LoVo (cell line): ENCODE data around the gene XRCC4.
"Not testable (repeated sequence)": the region's sequence is repeated elsewhere in the genome, so short reads cannot be mapped to it uniquely, and the experiment has no call there.

ENCODE experiments used
- DNase-seq: peaks from one replicate; pipeline ENCODE4 v3.0.0-alpha.2; 2016; ENCODE audit warnings: low spot score

Gene XRCC4

GRCh38 chr5:83118471-83118870, 41.1 kb downstream of the XRCC4 start:
- DNase-seq = peak; percentile 10

- no peak for DNase-seq
Measured at GRCh38 chr5:83118976-83119375, 41.6 kb downstream of the XRCC4 start.

DNA sequence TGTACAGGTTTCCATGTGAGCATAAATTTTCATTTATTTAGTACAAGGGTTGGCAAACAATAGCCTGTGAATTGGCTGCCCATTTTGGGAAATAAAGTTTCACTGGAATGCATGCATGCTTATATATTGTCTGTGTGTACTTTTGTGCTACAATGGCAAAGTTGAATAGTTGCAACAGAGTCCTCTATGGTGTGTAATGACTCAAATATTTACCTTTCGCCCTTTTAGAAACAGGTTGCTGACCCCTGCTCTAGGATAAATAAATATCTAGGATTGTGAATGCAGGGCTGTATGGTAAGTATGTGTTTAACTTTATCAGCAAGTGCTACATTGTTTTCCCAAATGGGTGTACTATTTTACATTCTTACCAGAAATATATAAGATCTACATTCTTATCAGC, 47.2 kb downstream of the XRCC4 start:
- no peak for DNase-seq

DNA sequence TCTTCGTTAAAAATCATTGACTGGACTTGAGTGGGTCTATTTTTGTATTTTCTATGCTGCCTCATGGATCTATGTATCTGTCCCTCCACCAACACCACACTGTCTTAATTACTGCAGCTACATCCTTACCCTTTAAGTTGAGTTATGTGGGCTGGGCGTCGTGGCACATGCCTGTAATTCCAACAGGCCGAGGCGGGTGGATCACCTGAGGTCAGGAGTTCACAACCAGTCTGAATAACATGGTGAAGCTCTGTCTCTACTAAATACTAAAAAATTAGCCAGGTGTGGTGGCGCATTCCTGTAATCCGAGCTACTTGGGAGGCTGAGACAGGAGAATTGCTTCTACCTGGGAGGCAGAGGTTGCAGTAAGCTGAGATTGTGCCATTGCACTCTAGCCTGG, 48.2 kb downstream of the XRCC4 start:
- DNase-seq = no peak

DNA sequence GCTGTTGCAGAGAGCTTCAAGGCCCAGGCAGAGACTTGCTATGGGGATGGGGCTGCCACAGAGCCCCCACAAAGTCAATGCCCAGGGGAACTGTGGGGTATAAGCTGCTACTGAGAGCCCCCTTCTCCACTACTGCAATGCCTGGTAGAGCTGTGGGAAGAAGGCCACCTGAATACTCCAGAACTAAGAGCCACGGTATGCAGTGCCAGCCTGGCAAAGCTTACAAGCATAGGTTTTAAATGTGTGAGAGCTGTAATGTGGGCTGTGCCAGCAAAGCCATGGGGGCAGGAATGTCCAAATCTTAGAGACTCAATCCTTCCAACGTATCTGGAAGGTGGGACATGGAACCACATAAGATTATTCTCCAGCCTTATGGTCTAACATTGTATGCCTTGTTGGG, 49.2 kb downstream of the XRCC4 start:
- DNase-seq = no peak

DNA sequence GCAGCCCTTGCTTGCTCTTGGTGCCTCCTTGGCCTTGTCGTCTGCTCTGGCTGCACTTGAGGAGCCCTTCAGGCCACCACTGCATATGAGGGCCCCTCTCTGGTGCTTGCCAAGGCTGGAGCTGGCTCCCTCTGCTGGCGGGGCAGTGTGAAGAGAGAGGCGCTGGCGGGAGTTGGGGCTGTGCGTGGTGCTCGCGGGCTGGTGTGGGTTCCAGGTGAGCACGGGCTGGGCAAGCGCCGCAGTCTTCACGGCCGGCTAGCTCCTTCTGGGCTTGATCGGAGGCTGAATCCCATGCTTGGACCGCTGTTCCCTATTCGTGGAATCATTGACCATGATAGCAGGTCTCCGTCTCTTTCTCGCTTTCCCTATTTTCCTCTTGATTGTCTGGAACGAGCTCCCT, 56.5 kb downstream of the XRCC4 start:
- no peak for DNase-seq

DNA sequence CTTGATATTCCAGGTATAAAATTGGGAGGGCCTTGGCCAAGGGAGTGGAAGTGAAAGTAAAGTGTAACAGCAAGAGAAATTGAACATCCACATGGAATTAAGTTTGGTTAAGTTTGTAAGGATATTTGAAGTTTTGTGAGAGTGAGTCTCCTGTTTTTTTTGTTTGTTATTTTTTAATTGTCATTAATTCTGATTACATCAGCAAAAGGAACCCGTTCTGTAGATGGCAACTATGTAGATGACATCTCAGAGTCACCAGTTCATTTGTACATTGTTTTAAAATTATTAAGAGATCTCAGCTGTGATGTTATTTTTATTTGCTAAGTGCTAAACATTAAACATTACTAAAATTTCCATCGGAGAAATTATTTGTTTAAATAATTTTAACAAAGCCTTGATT, 65.2 kb downstream of the XRCC4 start:
- DNase-seq = no peak

GRCh38 chr5:83145241-83145640, 67.9 kb downstream of the XRCC4 start:
- no peak for DNase-seq

- no peak for DNase-seq
Measured at GRCh38 chr5:83145882-83146331, 68.6 kb downstream of the XRCC4 start.

- no peak for DNase-seq
Measured at GRCh38 chr5:83146441-83146840, 69.1 kb downstream of the XRCC4 start.

GRCh38 chr5:83147593-83147992, 70.2 kb downstream of the XRCC4 start:
- no peak for DNase-seq

DNA sequence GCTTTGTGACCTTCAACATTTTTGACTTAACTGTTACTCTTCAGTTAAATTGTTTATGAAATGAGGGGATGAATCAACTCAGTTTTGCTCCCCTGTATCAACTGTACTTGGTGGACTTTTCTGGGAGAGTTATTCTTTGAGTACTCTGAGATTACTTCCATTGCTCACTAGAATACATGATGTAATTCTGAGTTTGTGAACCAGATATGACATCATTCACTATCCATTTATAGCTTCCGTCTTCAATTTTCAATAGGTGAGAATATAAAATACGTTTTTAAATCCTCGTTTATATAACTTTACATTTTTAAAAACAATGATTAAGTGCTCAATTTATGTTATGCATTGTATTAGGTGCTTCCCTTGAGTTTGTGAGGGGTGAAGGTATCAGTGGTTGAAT, 71.0 kb downstream of the XRCC4 start:
- DNase-seq = no peak

DNA sequence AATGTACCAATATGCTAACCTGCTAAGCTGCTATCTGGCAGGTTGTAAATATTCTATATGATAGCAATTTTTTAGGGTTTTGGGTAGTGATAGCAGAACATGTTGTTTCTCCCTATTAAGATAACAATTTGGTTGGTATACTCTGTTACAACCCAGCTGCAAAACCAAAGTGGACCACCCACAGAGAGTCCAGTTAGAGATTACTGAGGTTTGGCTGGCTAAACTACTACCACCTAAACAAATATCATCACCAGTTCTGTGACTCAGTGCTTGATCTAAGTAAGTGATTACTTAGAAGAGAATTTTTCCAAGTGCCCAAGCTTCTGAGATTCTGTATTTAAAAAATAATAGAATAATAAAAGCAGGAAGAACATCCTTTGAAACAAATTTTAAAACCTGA, 72.3 kb downstream of the XRCC4 start:
- no peak for DNase-seq

GRCh38 chr5:83151821-83152220, 74.5 kb downstream of the XRCC4 start:
- no peak for DNase-seq

DNA sequence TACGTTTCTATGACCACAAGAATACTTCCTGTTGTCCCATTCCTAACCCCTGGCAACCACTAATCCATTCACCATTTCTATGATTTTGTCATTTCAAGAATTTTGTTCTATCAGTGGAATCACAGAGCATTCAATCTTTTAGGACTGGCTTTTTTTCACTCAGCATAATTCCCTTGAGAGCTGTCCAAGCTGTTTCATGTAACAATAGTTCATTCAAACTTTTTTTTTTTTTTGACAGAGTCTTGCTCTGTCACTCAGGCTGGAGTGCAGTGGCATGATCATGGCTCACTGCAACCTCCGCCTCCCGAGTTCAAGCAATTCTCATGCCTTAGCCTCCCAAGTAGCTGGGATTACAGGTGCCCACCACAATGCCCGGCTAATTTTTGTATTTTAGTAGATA, 75.6 kb downstream of the XRCC4 start:
- DNase-seq = not testable (repeated sequence)

DNA sequence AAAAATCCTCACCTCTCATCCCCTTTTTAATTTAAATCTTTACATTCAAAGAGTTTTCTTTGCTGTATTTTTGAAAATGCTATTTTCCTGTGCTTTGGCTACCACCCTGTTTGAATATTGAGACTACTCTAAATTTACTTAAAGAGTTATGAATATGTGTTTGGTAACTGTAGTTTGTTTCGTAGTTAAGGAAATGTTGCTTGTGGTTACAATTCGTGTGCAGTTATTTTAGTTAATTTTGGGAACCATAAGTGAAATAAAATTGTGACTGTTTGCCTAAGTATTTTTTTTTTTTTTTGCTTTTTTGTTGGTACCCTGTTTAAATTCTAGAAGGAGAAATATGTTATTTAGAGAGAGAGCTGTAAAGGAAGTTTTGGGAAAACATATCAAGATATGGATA, 78.7 kb downstream of the XRCC4 start:
- no peak for DNase-seq

DNA sequence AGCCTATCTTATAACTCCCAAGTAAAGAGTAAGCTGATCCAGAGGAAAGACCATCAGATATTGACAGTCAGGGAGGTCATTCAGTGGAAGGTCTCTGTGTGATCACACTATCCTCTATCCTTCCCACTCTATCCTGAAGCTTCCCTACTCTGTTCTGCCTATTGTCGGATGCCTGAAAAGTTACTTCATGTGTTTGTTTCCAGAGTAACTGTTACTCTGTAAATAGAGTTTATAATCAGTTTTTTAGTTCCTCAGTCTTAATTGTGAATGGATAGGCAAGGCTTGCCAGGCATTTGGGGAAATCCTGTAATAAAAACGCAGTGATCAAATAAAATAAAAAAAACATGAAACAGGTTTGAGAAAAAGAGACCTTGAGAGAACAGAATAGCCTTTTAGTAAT, 79.8 kb downstream of the XRCC4 start:
- no peak for DNase-seq

- no peak for DNase-seq
Measured at GRCh38 chr5:83162601-83163000, 85.3 kb downstream of the XRCC4 start.

DNA sequence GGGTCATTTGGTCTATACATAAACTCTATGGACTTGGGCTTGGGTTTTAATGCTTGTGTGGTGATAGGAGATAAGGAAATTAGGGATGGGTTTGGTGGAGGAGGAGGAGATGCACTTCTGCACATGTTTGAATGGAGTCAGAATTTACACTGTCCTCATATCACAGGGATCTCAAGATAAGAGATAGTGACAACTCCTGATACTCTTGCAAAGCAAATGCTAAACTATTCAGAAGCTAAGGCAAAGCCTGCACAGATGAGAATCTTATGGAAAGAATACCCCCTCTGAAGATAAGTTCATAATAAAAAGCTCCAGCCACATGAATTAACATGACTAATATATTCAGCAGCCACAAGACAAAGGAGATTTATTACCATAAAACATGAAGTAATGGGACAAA, 90.2 kb downstream of the XRCC4 start:
- no peak for DNase-seq

DNA sequence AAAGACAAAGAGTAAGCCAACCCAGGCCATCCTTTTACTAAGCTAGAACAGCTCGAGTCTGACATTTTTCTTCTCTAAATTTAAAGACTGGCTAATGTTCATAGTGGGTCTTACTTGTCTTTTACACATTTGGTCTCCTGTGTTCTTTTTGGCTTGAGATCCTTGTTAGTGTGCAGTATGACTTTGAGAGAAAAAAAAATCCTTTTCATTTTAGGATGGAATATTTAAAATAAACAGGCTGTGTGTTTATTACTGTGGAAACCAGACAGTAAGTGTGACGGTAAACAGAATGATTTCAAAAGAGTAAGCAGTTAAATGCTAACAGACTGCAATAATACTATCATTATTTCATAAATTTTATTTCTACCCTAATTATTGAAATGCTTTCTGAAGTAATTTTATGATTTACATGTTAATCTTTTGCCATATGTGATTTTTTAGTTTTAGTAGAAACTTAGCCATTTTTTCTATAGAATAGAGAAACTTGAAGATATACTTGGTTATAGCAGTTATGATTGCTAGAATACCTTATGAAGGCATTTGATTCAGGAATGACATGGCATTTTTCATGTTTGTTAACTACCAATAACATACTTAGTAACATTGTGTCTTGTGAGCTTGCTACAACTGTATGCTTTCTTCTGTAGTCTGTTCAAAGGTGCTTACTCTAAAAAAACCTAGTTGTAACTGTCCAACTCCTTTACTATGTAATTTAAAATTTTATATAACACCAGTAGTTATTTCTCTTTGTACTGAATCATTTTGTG, 92.4 kb downstream of the XRCC4 start:
- DNase-seq = no peak

DNA sequence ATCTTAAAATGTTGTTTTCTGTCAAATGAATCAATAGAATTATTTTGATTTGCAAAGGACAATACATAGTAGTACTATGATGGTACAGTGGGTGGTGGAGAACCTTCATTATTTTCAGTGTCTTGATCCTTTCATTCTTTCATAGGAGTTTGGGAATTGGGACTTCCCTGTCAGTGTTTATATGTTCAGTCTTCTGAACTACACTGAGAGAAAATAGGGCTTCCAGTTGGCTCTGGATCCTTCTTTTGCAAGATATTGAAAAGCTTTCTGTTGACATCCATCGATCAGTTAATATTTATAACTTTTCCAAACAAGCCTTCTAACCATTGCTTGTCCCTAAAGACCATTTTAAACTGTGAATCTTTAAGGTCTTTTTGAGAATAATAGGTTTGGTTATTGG, 94.7 kb downstream of the XRCC4 start:
- no peak for DNase-seq

GRCh38 chr5:83172655-83173054, 95.3 kb downstream of the XRCC4 start:
- no peak for DNase-seq

GRCh38 chr5:83173826-83174225, 96.5 kb downstream of the XRCC4 start:
- no peak for DNase-seq

DNA sequence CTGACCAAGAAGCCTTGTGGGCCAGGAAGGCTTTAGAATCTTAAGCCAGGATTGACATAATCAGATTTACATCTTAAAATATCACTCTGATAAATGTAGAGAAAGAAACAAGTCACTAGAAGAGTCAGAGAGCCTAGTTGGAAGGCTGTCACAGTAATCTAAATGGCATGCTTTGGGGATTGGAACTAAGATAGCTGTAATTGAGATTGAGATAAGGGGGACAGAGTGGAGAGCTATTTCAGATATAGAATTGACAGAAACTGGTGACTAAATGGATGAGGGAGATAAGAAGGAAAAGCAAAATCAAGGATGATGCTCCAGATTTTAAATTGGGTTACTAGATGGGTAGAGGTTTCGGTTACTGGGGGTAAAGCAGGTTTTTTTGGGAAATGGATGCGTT, 100.5 kb downstream of the XRCC4 start:
- no peak for DNase-seq
